Cardiac muscle cell (in vitro differentiated cells and primary cell): Measurements from ENCODE around the gene PSMG4. TPM values are rescaled to one million over a fixed set of nuclear protein-coding genes. Genes with fewer than 3 reads are reported as not detected.

Experiments
- DNase-seq, 2 donors: peaks; one replicate each; pipeline versions ENCODE4 v3.0.0 to v3.0.0-alpha.2; 2010 to 2017; ENCODE audit warnings: low read depth in 1 of 2, low spot score in 1 of 2
- H3K27ac ChIP-seq: fragments of 200-600 bp; sonication (generic); 2 replicates; pipeline ENCODE4 v1.5.1; 2016
- H3K27me3 ChIP-seq: fragments of 200-600 bp; sonication (generic); 2 replicates; pipeline ENCODE4 v1.6.0; 2016; ENCODE audit warnings: control low read depth
- H3K36me3 ChIP-seq: fragments of 200-600 bp; sonication (generic); 2 replicates; pipeline ENCODE4 v1.5.1; 2016; ENCODE audit warnings: control low read depth
- H3K4me1 ChIP-seq: fragments of 200-600 bp; sonication (generic); 2 replicates; pipeline ENCODE4 v1.8.1; 2017; ENCODE audit warnings: low read depth, mild to moderate bottlenecking, mixed run types
- H3K4me3 ChIP-seq: fragments of 200-600 bp; sonication (generic); 2 replicates; pipeline ENCODE4 v1.5.1; 2016; ENCODE audit warnings: mild to moderate bottlenecking
- H3K9me3 ChIP-seq: fragments of 200-600 bp; sonication (generic); 2 replicates; pipeline ENCODE4 v1.5.1; 2017; ENCODE audit warnings: low read depth, mild to moderate bottlenecking, control low read depth
- CTCF ChIP-seq: IDR thresholded peaks from 2 replicates; pipeline ENCODE4 v1.5.1; 2012; ENCODE audit warnings: low read depth, mild to moderate bottlenecking, low read length
- polyA plus RNA-seq: library from polyadenylated mRNA; unstranded; fragments of >200 nt; fragmentation: Nextera tagmentation; extraction: Ambion mirVana; gene quantifications from 2 replicates; pipeline ENCODE4 v1.2.1, GENCODE V29; 2016
- total RNA-seq: library from RNA; depleted of rRNA; stranded (reverse); fragments of >200 nt; gene quantifications from 2 replicates; pipeline ENCODE4 v1.2.3, GENCODE V29; 2016

The PSMG4 gene
- total and polyA plus RNA-seq, 2 experiments from 2014 or later = 22.2 to 44.0 TPM

DNA sequence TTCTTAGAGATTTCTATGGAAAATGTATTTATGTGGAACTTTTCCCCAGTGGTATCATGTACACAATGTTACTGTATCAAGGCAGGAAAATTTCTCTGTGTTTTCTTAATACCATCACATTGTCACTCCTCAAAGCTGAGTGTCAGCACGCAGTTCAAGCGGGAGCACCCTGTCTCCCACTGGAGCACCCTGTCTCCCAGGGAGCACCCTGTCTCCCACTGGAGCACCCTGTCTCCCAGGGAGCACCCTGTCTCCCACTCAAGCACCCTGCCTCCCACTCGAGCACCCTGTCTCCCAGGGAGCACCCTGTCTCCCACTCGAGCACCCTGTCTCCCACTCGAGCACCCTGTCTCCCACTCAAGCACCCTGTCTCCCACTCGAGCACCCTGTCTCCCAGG lies 51.3 kb downstream of the PSMG4 start:
- H3K9me3 ChIP-seq = no peaks in the 10 kb centered on the region
- DNase-seq = no peak
- H3K4me3 ChIP-seq = no peak overlapping the region
- no peaks in the 10 kb centered on the region for H3K27me3 ChIP-seq
- no peaks in the 10 kb centered on the region for H3K36me3 ChIP-seq
- H3K27ac ChIP-seq = no peak overlapping the region
- TF ChIP-seq CTCF = no peak
- no peaks in the 10 kb centered on the region for H3K4me1 ChIP-seq

- H3K9me3 ChIP-seq = no peaks in the 10 kb centered on the region
- no peaks in the 10 kb centered on the region for H3K27me3 ChIP-seq
- no peak for DNase-seq
- no peak for TF ChIP-seq CTCF
- H3K4me3 ChIP-seq = no peak overlapping the region
- no peaks in the 10 kb centered on the region for H3K36me3 ChIP-seq
- no peaks in the 10 kb centered on the region for H3K4me1 ChIP-seq
- no peak overlapping the region for H3K27ac ChIP-seq
Observed at GRCh38 chr6:3310703-3311102, 52.0 kb downstream of the PSMG4 start.

- Histone ChIP-seq H3K4me1 (no peaks in the 10 kb centered on the region), H3K9me3 (no peaks in the 10 kb centered on the region), H3K27ac (no peak overlapping the region), H3K4me3 (no peak overlapping the region), H3K36me3 (no peaks in the 10 kb centered on the region), H3K27me3 (no peaks in the 10 kb centered on the region)
- TF ChIP-seq CTCF = no peak
- no peak for DNase-seq
Observed at GRCh38 chr6:3311826-3312225, 53.1 kb downstream of the PSMG4 start.

DNA sequence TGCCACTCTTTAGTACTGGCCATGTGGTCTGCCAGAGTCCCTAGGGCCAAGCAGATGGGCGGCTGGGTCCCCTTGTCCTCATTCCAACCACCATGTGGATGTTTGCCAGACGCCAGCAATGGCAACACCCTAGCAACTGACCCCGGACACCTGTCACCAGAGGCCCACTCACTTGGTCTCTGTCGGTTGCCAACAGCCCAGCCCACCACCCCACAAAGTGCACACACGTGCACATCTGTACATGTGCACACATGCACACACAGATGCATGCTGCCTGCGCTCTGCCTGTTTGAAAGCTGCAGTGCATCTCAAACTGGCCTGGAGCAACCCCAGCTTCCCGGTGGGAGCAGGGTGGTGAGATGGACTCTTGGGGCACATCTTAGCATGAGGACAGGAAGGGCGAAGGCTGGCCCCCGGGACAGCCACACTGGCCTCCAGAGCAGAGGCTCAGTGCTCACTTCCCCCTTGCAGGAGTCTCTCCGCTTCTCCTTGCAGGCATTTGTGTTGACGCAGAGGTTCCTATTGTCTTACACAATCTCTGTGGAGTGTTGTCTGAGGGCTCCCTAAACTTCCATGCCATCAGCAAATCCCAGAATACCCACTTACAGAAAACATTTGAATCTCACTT lies 54.0 kb downstream of the PSMG4 start:
- H3K4me3 ChIP-seq = no peak overlapping the region
- H3K9me3 ChIP-seq = no peaks in the 10 kb centered on the region
- no peak overlapping the region for H3K27ac ChIP-seq
- no peaks in the 10 kb centered on the region for H3K27me3 ChIP-seq
- DNase-seq = no peak
- no peaks in the 10 kb centered on the region for H3K36me3 ChIP-seq
- no peaks in the 10 kb centered on the region for H3K4me1 ChIP-seq
- TF ChIP-seq CTCF = no peak

DNA sequence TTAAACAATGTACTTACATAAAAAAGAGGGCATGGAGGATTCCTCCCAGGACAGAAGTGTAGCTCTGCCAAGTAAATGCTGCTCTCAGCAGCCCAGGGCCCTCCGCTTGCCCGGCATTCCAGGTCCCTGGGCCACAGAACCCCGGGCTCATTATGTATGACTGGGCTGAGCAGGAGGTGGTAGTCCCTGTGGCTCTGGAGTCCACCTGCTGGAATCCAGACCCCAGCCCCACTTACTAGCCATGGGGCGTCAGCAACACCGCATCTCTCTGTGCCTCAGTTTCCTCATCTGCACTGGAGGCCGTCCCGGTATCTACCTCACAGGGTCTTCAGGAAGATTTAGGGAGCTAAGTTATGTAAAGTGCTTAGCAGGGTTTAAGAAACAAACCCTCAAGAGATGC lies 55.4 kb downstream of the PSMG4 start:
- H3K36me3 ChIP-seq = no peaks in the 10 kb centered on the region
- no peak for TF ChIP-seq CTCF
- no peak for DNase-seq
- H3K4me3 ChIP-seq = no peak overlapping the region
- H3K27ac ChIP-seq = no peak overlapping the region
- H3K27me3 ChIP-seq = no peaks in the 10 kb centered on the region
- H3K9me3 ChIP-seq = no peaks in the 10 kb centered on the region
- H3K4me1 ChIP-seq = no peaks in the 10 kb centered on the region
